ENCODE measurements around the gene CHCHD6.

The CHCHD6 gene, protein sequence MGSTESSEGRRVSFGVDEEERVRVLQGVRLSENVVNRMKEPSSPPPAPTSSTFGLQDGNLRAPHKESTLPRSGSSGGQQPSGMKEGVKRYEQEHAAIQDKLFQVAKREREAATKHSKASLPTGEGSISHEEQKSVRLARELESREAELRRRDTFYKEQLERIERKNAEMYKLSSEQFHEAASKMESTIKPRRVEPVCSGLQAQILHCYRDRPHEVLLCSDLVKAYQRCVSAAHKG

DNA sequence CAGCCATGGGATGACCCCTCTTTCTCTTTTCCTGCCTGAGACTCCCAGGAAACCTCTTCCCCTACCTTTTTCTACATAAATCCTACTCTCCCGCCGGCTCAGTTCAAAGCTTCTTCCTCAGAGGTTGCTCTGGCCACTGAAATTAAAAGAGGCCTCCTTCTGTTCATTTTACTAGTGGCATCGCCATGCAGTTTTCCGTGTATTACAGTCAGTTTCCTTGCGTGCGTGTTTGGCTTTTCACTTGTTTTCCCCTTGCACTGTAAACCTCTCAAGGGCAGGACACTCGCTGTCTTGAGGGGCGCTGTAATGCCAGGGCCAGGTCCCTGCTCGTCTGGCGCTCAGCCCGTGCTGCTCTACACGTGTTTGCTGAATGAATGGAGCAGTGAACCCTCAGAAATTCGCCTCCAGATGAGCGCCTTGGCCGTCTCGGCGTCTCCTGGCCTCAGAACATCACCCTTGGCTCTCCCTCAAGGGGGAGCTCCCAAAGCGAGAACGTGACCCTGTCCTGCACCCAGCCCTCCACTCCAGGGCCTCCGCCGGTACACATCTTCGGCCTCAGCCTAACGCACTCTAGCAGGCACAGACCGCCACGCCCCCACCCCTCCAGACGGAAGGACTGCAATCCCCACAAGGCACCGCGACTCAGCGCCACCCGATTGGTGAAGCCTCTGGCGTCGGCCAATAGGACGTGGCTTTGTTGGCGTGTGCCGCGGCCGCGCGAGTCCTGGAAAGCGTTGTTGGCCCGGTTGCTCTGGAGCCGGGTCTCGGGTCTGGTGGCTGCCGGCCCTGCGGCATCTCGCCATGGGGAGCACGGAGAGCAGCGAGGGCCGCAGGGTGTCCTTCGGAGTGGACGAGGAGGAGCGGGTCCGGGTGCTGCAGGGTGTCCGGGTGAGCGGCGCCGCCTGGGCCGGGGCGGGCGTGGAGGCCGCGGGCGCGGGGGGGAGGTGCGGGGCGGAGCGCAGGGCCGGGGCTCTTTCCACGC is at the start of gene CHCHD6:
Gene CHCHD6 (plus strand): TSS at position 729 of the 982 bp plus-strand sequence. CDS start 73 bp downstream, at position 802.
- H3K36me3 Mint-ChIP-seq, result peaks cover 2% of the 10 kb centered on the region
- H3K4me3 Mint-ChIP-seq, result peak within 1 kb of the TSS; percentile 95
- H3K27me3 Mint-ChIP-seq, result peaks cover 10% of the 10 kb centered on the region
- peak within 1 kb of the TSS; percentile 93 for H3K27ac Mint-ChIP-seq
- H3K9me3 Mint-ChIP-seq, result no peaks in the 10 kb centered on the region
- H3K4me1 Mint-ChIP-seq, result peaks cover 28% of the 10 kb centered on the region

DNA sequence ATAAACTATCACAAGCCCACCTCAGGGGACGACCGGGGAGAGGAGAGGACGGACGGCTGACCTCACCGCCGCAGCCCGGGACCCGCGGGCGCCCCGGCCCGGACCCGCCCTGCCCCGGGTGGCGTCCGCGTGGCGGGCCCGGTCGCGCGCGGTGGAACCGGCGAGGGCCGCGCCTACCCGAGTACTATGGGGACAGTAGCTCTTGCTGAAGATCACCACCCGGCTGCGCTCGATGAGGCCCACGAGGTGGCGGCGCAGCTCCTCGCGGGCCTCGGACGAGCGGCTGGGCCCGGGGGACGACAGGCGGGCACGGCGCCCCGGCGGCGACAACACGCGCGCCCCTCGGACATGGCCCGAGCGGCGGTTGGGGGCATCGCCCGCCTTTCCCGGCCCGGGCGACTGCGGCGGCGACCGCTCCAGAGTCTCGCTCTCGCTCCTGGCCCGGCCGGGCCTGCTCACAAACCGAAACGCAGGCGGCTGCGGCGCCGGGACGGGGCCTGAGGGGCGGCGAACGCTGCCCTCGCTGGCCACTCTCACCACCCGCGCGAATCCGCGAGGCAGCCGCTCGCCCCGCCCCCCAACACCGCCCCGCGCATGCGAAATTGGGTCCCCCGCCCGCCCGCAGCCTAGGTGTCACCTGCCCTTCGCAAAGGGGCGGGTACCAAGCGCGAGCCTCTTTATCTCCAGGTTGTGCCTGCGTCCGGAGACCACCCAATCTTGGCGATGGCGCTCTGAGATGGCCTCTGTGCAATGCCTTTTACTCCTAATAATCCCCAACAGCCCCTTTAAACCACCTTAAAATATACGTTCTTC is 49.3 kb upstream of the CHCHD6 start, which contains the start of gene TXNRD3:
Gene TXNRD3 (minus strand): TSS at position 554 of the 813 bp plus-strand sequence.
- Mint-ChIP-seq H3K9me3 (no peaks in the 10 kb centered on the region), H3K27ac (peak within 1 kb of the TSS; percentile 41), H3K27me3 (no peaks in the 10 kb centered on the region), H3K4me3 (peak within 1 kb of the TSS; percentile 90), H3K36me3 (no peaks in the 10 kb centered on the region), H3K4me1 (peaks cover 7% of the 10 kb centered on the region)

DNA sequence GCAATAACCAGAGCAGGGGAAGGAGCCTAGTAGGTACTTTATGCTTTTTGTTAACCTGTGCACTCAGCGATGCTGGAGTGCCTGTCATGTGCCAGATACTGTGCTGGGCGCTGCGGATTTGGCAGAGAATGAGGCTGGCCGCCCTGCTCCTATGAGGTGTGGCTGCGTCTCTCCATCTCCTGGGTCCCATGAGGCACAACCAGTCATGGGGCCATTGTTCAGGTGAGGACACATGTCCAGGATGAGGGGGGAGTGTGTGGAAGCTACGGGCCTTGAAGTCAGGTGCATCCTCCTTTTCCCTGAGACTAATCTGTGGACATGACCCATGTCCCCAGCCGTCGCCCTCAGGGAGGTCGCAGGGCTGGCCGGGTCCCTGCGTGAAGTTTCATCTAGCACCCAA is 48.2 kb upstream of the CHCHD6 start:
- no peaks in the 10 kb centered on the region for H3K36me3 Mint-ChIP-seq
- H3K4me1 Mint-ChIP-seq, result peaks cover 7% of the 10 kb centered on the region
- peak overlapping the region; percentile 54 for H3K4me3 Mint-ChIP-seq
- no peak overlapping the region for H3K27ac Mint-ChIP-seq
- H3K27me3 Mint-ChIP-seq, result no peaks in the 10 kb centered on the region
- H3K9me3 Mint-ChIP-seq, result no peaks in the 10 kb centered on the region

DNA sequence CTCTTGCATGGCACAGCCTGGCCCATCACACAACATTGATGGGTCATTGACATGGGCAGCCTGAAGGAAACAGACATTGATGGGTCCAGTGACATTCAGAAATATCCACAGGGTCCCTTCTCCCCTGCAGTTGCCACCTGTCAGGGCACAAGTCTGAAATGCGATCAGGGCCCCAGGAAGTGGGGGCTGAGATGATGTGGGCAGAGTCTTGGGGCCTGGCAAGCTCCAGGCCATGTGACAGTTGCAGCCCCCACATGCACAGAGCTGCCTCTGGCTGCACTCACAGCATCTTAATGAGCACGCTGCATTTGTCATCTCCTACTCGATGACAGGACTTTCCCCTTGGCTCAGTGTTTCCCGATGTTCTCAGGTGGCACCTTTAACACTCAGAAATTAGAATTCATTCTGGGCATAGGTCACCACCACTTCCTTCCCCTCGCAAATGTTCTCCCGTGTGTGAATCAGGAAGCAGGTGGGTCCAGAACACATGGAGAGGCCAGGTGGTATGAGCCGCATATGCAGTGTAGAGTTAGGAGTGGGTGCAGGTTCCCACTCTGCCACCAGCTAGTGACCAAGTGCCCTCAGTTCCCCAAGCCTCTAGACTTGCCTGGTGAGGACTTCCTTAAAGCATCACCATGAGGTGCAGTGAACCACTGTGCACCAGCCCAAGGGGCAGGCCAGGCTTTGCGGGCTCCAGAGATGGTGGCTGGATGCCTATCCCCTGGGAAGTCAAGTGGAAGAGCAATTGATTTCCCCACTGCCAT is 47.5 kb upstream of the CHCHD6 start:
- no peaks in the 10 kb centered on the region for H3K9me3 Mint-ChIP-seq
- no peak overlapping the region for H3K27ac Mint-ChIP-seq
- H3K4me1 Mint-ChIP-seq, result peaks cover 7% of the 10 kb centered on the region
- H3K4me3 Mint-ChIP-seq, result no peak overlapping the region
- no peaks in the 10 kb centered on the region for H3K27me3 Mint-ChIP-seq
- H3K36me3 Mint-ChIP-seq, result no peaks in the 10 kb centered on the region

DNA sequence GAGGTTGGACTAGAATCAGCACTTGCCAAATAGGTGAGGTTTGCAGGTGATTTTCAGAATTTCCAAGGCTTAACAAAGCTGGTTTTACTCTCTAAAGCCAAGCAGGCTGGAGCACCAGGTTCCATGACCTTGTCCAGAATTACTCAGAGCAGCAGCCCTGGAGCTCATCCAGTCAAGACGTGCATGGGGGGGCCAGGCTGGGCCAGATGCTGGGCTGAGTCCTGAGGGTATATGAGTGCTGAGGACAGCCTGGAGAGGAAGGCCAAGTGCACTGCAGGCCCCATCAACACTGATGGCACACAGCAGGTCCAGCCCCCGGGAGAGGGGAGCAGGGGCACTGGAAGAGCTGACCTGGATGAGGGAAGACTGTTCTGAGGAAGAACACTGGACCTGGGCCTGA is 46.1 kb upstream of the CHCHD6 start:
- H3K4me3 Mint-ChIP-seq, result no peak overlapping the region
- no peak overlapping the region for H3K27ac Mint-ChIP-seq
- no peaks in the 10 kb centered on the region for H3K36me3 Mint-ChIP-seq
- H3K27me3 Mint-ChIP-seq, result no peaks in the 10 kb centered on the region
- H3K4me1 Mint-ChIP-seq, result peaks cover 7% of the 10 kb centered on the region
- H3K9me3 Mint-ChIP-seq, result no peaks in the 10 kb centered on the region

DNA sequence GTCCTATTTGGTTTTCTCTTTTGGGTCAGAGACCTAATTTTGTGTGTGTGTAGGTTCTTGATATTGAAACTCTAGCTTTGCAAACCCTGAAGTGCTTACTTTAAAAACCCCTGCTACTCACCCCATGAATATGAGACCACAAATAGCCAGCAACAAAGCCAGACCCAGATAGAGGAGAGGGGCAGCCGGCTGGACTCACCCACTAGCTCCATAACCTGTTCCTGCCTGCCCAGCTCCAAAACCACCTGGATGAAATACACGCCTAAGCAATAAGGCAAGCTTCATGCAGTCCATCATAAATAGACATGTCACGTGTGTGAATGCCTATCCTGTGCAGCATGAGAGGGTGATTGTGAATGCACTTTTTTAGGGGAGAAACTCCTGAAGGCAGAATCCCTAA is 45.5 kb upstream of the CHCHD6 start:
- Mint-ChIP-seq H3K27me3 (no peaks in the 10 kb centered on the region), H3K4me3 (no peak overlapping the region), H3K27ac (no peak overlapping the region), H3K9me3 (no peaks in the 10 kb centered on the region), H3K36me3 (no peaks in the 10 kb centered on the region), H3K4me1 (peaks cover 7% of the 10 kb centered on the region)

DNA sequence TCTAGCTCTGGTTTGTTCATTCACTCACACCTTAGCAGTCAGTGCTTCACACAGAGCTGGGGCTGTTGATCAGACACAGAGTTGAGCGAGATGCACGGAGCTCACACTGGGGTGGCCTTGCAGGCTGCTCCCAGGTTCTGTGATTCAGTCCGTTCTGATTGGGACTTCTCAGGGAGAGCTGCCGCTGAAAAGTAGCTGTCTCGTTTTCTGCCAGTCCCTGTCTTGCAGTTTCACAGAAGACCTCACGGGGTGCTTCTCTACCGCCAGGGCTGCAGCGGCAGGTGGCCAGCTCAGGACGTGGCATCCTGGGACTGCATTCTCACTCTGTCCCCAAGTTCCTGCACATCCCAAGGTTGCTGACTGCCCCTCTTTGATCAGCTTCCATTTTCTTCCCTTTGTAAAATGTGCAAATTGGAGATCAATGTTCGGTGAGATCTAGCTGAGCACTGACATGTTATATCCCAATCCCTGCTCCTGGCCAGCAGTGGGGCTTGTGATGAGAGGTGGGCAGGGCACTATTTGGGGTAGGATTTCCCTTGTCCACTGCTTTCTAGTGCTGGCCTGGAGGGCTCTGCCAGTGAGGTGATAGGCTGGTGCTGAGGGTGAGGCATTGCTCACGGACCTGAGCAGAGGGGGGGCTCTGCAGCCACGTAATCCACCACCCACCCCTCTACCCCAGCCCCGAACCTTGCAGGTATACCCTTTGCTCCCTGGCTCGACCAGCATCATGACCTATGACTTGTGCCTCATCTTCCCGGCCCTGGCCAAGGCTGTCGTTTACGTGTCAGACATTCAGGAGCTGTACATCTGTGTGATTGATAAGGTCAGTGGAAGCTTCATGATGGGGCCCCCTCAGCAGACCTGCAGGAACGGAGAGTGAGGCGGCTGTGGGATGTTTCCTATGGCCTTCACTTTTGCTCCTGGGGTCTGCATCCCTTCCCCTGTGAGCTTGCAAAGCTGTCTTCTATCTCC is 43.8 kb upstream of the CHCHD6 start:
- peaks cover 1% of the 10 kb centered on the region for H3K4me1 Mint-ChIP-seq
- no peak overlapping the region for H3K4me3 Mint-ChIP-seq
- H3K27me3 Mint-ChIP-seq, result no peaks in the 10 kb centered on the region
- no peak overlapping the region for H3K27ac Mint-ChIP-seq
- no peaks in the 10 kb centered on the region for H3K9me3 Mint-ChIP-seq
- no peaks in the 10 kb centered on the region for H3K36me3 Mint-ChIP-seq

DNA sequence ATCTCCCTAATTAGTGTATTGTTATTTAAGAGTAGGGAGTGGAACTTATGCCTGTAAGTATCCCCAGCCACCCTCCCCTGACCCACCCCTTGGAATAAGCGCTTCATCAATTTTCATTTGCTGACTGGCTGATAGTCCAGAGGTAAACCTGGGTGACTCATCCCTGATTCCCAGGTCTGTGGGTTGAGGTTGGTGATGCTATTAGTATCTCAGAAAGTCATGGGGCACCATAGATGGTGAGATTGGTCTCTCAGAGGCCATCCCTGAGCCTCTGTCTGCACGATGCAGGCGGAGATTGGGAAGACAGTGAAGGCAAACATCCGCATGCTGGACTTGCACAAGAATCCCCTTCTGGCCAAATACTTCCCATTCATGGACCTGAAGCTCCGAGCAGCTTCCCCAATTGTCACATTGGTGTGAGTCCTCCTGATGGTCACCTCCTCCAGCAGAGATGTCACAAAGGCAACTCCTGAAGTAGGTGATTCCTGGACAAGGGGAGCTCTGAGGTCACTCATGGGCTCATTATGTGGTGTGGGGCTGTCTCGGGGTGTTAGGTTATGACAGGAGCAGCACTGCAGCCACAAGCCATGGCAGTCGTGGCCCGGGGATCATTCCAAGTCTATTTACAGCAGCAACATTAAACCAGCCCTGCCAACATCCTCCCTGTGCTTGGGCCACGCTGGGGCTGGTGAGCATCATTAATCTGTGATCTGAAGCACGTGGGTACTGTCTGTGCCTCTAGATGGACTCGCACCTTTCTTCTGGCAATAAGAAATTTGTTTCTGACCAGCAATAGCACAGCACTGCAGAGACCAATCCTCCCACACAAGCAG is 42.3 kb upstream of the CHCHD6 start:
- no peak overlapping the region for H3K27ac Mint-ChIP-seq

DNA sequence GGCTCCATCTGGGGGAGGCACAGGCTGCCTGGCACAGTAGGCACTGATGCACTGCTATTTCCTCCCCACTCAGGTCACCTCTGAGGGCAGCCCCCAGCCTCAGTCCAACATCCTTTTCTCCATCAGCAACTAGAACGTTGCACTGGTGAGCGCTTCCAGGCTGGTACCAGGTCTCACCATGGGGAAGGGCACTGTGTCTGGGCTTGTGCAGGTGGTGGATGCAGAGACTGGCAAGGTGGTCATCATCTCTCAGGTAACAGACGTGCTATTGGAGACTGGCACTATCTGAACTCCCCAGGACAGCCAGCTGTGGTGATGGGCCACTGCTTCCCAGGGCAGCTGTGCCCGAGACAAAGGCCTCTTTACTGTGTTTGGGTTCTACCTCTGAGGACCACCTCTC is 40.8 kb upstream of the CHCHD6 start:
- H3K36me3 Mint-ChIP-seq, result no peaks in the 10 kb centered on the region
- H3K4me3 Mint-ChIP-seq, result no peak overlapping the region
- no peaks in the 10 kb centered on the region for H3K4me1 Mint-ChIP-seq
- H3K27ac Mint-ChIP-seq, result no peak overlapping the region
- H3K9me3 Mint-ChIP-seq, result no peaks in the 10 kb centered on the region
- H3K27me3 Mint-ChIP-seq, result no peaks in the 10 kb centered on the region

More for the DNA sequence above, 42.3 kb upstream of the CHCHD6 start:
- Mint-ChIP-seq H3K4me3 (no peak overlapping the region), H3K27me3 (no peaks in the 10 kb centered on the region), H3K9me3 (no peaks in the 10 kb centered on the region), H3K36me3 (no peaks in the 10 kb centered on the region), H3K4me1 (no peaks in the 10 kb centered on the region)

DNA sequence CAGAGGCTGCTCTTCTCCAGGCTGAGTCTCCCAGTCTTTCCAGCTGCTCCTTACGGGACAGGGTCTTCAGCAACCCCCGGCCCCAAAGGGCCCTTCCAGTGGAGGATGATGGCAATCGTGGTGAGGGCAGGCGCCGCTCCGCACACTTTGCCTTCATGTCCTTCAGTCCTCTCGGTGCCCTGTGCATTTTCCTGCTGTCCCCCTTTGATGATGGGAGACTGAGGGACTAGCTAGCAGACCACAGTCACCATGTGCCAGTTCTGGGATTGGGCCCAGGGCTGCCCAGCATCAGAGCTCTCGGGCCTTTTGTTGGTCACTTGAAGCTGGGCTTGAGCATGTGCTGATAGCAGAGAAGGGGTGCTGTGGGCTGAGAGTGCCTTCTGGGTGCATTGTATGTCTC is 40.3 kb upstream of the CHCHD6 start:
- no peaks in the 10 kb centered on the region for H3K9me3 Mint-ChIP-seq
- no peaks in the 10 kb centered on the region for H3K4me1 Mint-ChIP-seq
- H3K27ac Mint-ChIP-seq, result no peak overlapping the region
- no peak overlapping the region for H3K4me3 Mint-ChIP-seq
- H3K27me3 Mint-ChIP-seq, result no peaks in the 10 kb centered on the region
- no peaks in the 10 kb centered on the region for H3K36me3 Mint-ChIP-seq

DNA sequence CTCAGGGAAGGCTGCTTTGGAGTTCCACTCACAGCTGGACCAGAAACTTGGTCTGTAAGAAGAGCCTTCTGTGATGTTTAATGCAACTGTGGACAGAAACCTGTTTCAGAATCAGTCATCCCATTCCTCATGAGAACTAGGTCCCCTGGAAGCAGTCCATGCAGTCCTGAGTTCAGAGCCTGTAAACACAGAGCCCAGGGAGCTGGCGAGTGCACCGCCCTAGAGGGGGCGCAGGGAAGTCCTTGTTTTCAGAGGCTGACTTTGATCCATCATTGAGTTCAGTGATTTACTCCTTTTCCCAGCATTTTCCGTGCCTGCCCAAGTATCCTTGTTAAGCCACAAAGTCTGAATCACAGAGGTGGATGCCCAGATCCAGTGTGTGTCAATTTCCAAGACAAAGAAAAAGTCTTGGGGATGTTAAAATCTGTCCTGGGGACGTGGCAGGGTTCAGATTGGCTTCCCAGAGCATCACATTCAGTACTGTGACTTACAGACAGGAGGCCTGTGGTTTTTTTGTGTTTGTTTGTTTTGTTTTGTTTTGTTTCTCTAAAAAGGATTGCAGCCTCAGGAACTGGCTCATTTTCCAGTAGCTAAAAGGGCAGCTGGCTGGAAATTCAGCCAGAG is 39.3 kb upstream of the CHCHD6 start:
- no peak overlapping the region for H3K4me3 Mint-ChIP-seq
- H3K27me3 Mint-ChIP-seq, result no peaks in the 10 kb centered on the region
- H3K9me3 Mint-ChIP-seq, result no peaks in the 10 kb centered on the region
- no peak overlapping the region for H3K27ac Mint-ChIP-seq
- H3K4me1 Mint-ChIP-seq, result no peaks in the 10 kb centered on the region
- no peaks in the 10 kb centered on the region for H3K36me3 Mint-ChIP-seq

DNA sequence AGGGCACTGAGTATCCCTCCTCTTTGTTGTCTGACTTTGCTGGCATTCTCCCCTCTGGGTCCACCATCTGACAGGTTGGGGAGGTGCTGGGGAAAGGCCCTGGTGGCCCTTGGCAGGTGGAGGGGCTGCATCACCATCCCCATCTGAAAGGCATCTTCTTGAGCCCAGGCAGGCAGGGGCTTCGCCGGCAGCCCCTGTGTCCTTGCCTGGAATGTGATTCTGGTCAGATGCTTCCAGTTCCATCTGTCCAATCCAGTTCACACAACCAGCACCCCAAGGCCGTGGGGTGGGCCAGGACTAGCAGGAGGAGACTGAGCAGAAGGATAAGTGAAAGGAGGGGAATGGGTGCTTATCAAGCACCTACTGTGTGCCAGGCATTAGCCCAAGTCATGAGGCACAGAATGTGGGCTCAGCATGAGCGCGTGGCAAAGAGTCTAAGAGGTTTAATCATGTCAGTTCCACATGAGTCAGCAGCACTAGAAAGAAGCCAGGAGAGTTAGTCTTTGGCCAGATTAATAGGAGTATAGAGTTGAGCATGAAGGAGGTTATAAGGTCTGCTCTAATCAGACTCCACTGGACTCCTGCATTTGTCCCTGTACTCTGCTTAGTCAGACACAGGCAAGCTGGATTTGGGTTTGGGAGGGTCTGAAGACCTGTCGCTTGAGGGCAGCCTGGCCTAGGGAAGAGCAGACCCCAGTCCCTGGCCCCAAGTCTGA is 38.7 kb upstream of the CHCHD6 start:
- no peak overlapping the region for H3K27ac Mint-ChIP-seq
- no peaks in the 10 kb centered on the region for H3K27me3 Mint-ChIP-seq
- H3K4me1 Mint-ChIP-seq, result no peaks in the 10 kb centered on the region
- H3K4me3 Mint-ChIP-seq, result no peak overlapping the region
- no peaks in the 10 kb centered on the region for H3K36me3 Mint-ChIP-seq
- H3K9me3 Mint-ChIP-seq, result no peaks in the 10 kb centered on the region

All from activated naive CD4-positive, alpha-beta T cell treated with anti-CD3 and anti-CD28 coated beads, Interleukin-2, amount 50 U/mL, for 24 hours (primary cell).